HUES64 (cell line): Measurements from ENCODE around the gene MAGEH1. TPM values are rescaled to one million over a fixed set of nuclear protein-coding genes. Genes with fewer than 3 reads are reported as not detected.
"Not testable (repeated sequence)": the region's sequence is repeated elsewhere in the genome, so short reads cannot be mapped to it uniquely, and the experiment has no call there.

Experiments
- H3K27ac ChIP-seq: 2 replicates; pipeline ENCODE4 v1.7.0; 2013; ENCODE audit warnings: low read depth, low read length, inconsistent platforms
- H3K27me3 ChIP-seq: 2 replicates; pipeline ENCODE4 v1.6.1; 2013; ENCODE audit warnings: mild to moderate bottlenecking, low read length; ENCODE audit not compliant: insufficient read depth
- H3K36me3 ChIP-seq: 2 replicates; pipeline ENCODE4 v1.6.1; 2013; ENCODE audit warnings: mild to moderate bottlenecking, low read length; ENCODE audit not compliant: insufficient read depth
- H3K4me1 ChIP-seq: 2 replicates; pipeline ENCODE4 v1.6.1; 2013; ENCODE audit warnings: mild to moderate bottlenecking, low read length, moderate library complexity; ENCODE audit not compliant: insufficient read depth
- H3K4me3 ChIP-seq: 2 replicates; pipeline ENCODE4 v1.5.1; 2013; ENCODE audit warnings: mild to moderate bottlenecking, low read length, moderate library complexity
- H3K9ac ChIP-seq: 2 replicates; pipeline ENCODE4 v1.6.1; 2013; ENCODE audit warnings: mild to moderate bottlenecking, low read depth, low read length
- H3K9me3 ChIP-seq: 2 replicates; pipeline ENCODE4 v1.6.1; 2013; ENCODE audit warnings: low read depth, low read length; ENCODE audit not compliant: insufficient read depth
- WGBS: fragments of 150-250, 120-280 bp; methylation state at CpG from one replicate; pipeline ENCODE4 v1.1.7; 2013; ENCODE audit warnings: missing lambda C conversion rate; 5-methylcytosine and 5-hydroxymethylcytosine counted together
- polyA plus RNA-seq, 2 experiments: library from polyadenylated mRNA; stranded (reverse); fragments of 50-300 nt; gene quantifications; one replicate each; pipeline ENCODE4 v1.2.3, GENCODE V29; 2013

MAGEH1 gene, protein sequence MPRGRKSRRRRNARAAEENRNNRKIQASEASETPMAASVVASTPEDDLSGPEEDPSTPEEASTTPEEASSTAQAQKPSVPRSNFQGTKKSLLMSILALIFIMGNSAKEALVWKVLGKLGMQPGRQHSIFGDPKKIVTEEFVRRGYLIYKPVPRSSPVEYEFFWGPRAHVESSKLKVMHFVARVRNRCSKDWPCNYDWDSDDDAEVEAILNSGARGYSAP
- 10.7 TPM for polyA plus RNA-seq (2013, experiment 1 of 2)
- 11.6 TPM for polyA plus RNA-seq (2013, experiment 2 of 2)

DNA sequence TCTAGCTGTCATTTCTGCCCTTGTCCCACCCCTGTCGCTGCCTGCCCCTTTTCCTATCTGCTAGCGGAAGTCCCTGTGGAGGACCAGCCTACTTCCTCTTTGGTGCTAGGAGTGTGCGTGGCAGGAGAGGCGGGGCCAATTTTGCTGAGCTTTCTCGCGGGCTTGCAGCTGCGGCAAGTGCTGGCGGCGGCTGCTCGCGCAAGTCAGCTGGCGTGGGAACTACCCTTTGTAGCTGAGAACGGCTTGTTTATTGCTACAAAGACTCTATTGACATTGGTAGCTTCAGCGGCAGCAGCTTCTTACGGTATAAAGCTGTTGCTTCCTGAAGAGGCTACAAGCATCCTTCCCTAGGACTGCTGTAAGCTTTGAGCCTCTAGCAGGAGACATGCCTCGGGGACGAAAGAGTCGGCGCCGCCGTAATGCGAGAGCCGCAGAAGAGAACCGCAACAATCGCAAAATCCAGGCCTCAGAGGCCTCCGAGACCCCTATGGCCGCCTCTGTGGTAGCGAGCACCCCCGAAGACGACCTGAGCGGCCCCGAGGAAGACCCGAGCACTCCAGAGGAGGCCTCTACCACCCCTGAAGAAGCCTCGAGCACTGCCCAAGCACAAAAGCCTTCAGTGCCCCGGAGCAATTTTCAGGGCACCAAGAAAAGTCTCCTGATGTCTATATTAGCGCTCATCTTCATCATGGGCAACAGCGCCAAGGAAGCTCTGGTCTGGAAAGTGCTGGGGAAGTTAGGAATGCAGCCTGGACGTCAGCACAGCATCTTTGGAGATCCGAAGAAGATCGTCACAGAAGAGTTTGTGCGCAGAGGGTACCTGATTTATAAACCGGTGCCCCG lies at the start of gene MAGEH1:
Gene MAGEH1 (plus strand): TSS at position 138 of the 843 bp plus-strand sequence. CDS start 248 bp downstream, at position 386.
- Histone ChIP-seq H3K4me1 (no peaks in the 10 kb centered on the region), H3K4me3 (peak within 1 kb of the TSS; percentile 96), H3K9ac (peak within 1 kb of the TSS; percentile 77), H3K9me3 (no peaks in the 10 kb centered on the region), H3K27me3 (no peaks in the 10 kb centered on the region; the same call in 1 of the 2 replicates), H3K36me3 (no peaks in the 10 kb centered on the region), H3K27ac (no peak within 1 kb of the TSS)
- WGBS = 3% methylated on average over 42 of the region's 43 CpGs

DNA sequence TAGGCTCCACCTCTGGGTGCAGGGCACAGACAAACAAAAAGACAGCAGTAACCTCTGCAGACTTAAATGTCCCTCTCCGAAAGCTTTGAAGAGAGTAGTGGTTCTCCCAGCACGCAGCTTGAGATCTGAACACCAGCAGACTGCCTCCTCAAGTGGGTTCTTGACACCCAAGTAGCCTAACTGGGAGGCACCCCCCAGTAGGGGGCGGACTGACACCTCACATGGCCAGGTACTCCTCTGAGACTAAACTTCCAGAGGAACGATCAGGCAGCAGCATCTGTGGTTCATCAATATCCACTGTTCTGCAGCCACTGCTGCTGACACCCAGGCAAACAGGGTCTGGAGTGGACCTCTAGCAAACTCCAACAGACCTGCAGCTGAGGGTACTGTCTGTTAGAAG lies 24.8 kb upstream of the MAGEH1 start:
- 72% methylated on average over 4 of the region's 4 CpGs for WGBS
- not testable (repeated sequence) for H3K36me3 ChIP-seq, H3K4me1 ChIP-seq, H3K27me3 ChIP-seq, H3K4me3 ChIP-seq, H3K27ac ChIP-seq, H3K9ac ChIP-seq
- peaks cover 18% of the 10 kb centered on the region for H3K9me3 ChIP-seq

DNA sequence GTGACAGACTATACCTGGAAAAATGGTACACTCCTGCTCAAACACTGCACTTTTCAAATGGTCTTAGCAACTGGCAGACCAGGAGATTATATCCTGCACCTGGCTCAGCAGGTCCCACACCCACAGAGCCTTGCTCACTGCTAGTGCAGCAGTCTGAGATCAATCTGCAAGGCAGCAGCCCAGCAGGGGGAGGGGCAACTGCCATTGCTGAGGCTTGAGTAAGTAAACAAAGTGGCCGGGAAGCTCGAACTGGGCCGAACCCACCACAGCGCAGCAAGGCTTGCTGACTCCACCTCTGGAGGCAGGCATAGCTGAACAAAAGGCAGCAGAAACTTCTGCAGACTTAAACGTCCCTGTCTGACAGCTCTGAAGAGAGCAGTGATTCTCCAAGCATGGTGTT lies 8.5 kb upstream of the MAGEH1 start:
- H3K4me3 ChIP-seq, H3K27ac ChIP-seq, H3K27me3 ChIP-seq, H3K36me3 ChIP-seq, H3K4me1 ChIP-seq, H3K9ac ChIP-seq, H3K9me3 ChIP-seq: not testable (repeated sequence)
- WGBS = 65% methylated on average over 5 of the region's 5 CpGs

DNA sequence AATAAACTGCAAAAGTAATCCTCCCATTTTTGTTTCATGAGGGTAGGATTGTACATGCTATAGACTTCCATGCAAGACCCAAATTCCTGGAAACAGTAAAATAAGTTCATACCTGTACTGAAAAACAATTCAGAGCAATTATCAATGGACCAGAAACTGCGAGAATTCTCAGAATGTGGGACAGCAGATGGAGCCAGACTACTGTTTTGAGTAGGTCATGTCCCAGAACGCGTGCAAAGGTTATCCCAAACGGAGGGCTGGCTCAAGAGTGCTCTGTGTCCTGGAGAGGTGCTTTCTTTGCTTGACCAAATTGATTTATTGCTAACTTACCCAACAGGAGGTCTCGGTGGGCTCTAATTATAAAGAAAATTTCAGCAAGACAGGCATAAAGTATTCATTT lies 1.7 kb upstream of the MAGEH1 start:
- no peaks in the 10 kb centered on the region for H3K36me3 ChIP-seq
- no peak overlapping the region for H3K9ac ChIP-seq
- H3K27ac ChIP-seq = no peak overlapping the region
- H3K4me1 ChIP-seq = no peaks in the 10 kb centered on the region
- H3K9me3 ChIP-seq = no peaks in the 10 kb centered on the region
- WGBS = 24% methylated on average over 4 of the region's 5 CpGs
- H3K27me3 ChIP-seq = no peaks in the 10 kb centered on the region; the same call in 1 of the 2 replicates
- no peak overlapping the region for H3K4me3 ChIP-seq

DNA sequence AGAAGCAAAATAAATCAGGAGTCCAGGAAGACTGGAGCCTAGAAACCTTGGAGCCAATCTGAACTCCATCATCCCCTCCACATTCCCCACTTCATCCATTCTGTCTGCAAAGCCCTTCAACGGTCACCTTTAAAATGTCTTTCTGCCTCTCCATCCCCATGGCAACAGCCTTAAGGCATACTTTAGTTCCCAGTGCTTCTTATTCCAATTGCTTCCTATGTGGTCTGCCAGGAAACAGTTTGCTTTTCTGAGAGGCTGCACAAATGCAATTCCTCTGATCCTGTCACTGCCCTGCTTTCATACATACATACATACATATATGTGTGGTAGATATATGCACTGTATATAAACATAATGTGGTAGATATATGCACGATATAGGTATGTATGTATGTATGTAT lies 786 bp upstream of the MAGEH1 start:
- no peaks in the 10 kb centered on the region for H3K36me3 ChIP-seq
- peak overlapping the region; percentile 96 for H3K4me3 ChIP-seq
- no peaks in the 10 kb centered on the region; the same call in 1 of the 2 replicates for H3K27me3 ChIP-seq
- WGBS = 67% methylated on average over 1 of the region's 2 CpGs
- no peak overlapping the region for H3K27ac ChIP-seq
- no peaks in the 10 kb centered on the region for H3K4me1 ChIP-seq
- H3K9me3 ChIP-seq = no peaks in the 10 kb centered on the region
- H3K9ac ChIP-seq = no peak overlapping the region

DNA sequence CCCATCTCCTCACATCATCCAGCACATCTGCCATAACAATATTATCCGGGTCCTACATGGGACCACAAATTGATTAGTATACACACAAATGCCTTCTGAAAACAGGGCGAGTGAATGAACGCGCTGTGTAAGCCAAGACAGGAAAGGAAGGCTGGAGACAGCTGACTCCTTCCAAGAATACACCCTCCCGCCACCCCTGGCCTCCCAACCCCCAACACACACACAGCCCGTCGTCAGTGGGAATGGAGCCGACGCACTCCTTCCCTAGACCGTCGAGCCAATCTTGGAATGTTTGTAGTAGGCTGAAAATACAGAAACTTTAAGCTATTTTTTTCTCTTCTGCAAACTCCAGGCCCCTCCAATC lies 319 bp upstream of the MAGEH1 start:
- Histone ChIP-seq H3K4me1 (no peaks in the 10 kb centered on the region), H3K27me3 (no peaks in the 10 kb centered on the region; the same call in 1 of the 2 replicates), H3K36me3 (no peaks in the 10 kb centered on the region), H3K9me3 (no peaks in the 10 kb centered on the region), H3K9ac (no peak overlapping the region), H3K4me3 (peak overlapping the region; percentile 96), H3K27ac (no peak overlapping the region)
- 14% methylated on average over 9 of the region's 11 CpGs for WGBS

DNA sequence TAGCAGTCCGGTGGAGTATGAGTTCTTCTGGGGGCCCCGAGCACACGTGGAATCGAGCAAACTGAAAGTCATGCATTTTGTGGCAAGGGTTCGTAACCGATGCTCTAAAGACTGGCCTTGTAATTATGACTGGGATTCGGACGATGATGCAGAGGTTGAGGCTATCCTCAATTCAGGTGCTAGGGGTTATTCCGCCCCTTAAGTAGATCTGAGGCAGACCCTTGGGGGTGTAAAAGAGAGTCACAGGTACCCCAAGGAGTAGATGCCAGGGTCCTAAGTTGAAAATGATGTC lies 852 bp downstream of the MAGEH1 start:
- H3K9ac ChIP-seq = peak overlapping the region; percentile 77; the same call in 1 of the 2 replicates
- 5% methylated on average over 9 of the region's 9 CpGs for WGBS
- H3K36me3 ChIP-seq = no peaks in the 10 kb centered on the region
- H3K4me1 ChIP-seq = no peaks in the 10 kb centered on the region
- H3K9me3 ChIP-seq = no peaks in the 10 kb centered on the region
- H3K27me3 ChIP-seq = no peaks in the 10 kb centered on the region; the same call in 1 of the 2 replicates
- H3K27ac ChIP-seq = no peak overlapping the region
- H3K4me3 ChIP-seq = peak overlapping the region; percentile 96

DNA sequence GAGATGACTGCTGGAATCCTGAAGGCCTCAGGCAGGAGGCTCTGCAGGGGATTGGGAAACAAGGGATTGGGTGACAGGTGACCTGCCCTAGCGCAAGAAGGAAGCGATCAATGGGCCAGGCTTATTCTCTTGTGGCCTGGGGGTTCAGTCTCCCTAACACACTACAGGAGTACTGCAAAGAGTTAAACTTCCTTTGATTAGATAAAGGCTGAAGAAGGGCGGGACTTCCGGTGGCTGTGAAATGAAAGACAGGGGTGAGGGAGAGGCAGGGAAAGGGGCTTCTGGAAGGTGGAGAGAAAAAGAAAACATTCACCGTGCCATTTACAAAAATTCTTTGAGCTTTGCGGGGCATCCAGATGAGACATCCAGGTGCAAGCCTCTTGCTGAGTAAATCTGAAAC lies 3.8 kb downstream of the MAGEH1 start:
- not testable (repeated sequence) for H3K27ac ChIP-seq, H3K4me1 ChIP-seq, H3K36me3 ChIP-seq, H3K9me3 ChIP-seq, H3K4me3 ChIP-seq, H3K9ac ChIP-seq, H3K27me3 ChIP-seq
- WGBS = no CpG with 5 or more reads among the region's 6 CpGs

DNA sequence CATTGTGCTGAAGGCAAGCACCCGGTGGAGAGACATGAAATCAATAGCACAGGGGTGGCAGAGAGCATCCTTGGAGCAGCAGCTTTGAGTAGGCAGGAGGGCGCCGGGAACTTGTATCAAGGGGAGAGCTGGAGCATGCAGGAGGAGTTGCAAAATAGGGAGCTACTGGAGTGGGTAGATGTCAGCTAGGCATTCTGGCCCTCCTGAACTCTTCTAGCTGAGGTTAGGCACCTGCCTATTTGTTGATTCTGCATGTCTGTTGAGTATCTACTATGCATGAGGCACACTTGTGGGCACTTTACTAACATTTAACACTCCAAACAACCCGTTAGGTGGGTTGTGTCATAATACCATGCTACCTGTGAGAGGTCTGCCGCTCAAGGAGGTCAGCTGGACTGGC lies 7.5 kb downstream of the MAGEH1 start:
- H3K27me3 ChIP-seq, H3K36me3 ChIP-seq, H3K4me3 ChIP-seq, H3K9ac ChIP-seq, H3K9me3 ChIP-seq, H3K4me1 ChIP-seq, H3K27ac ChIP-seq: not testable (repeated sequence)
- no CpG with 5 or more reads among the region's 5 CpGs for WGBS

DNA sequence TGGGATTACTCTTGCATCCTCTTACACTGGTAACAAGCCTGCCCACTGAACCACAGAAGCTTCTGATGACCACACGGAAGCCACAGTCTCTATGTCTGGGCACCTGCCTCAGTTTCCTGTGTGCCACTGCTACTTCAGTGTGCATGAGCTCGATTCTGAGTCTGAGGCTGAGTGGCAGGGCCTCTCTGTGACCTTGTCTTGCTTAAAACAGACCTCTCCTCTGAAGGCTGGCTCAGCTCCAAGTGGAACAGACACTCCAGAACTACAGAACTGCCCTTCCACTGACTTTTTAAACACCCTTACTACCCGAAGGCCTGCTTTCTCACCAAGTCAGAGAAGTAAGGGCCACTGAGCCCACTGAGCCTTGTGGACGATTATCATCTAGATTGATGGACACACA lies 8.0 kb downstream of the MAGEH1 start:
- not testable (repeated sequence) for H3K9me3 ChIP-seq, H3K9ac ChIP-seq, H3K4me3 ChIP-seq, H3K27ac ChIP-seq, H3K27me3 ChIP-seq, H3K4me1 ChIP-seq, H3K36me3 ChIP-seq
- WGBS = no CpG with 5 or more reads among the region's 4 CpGs

DNA sequence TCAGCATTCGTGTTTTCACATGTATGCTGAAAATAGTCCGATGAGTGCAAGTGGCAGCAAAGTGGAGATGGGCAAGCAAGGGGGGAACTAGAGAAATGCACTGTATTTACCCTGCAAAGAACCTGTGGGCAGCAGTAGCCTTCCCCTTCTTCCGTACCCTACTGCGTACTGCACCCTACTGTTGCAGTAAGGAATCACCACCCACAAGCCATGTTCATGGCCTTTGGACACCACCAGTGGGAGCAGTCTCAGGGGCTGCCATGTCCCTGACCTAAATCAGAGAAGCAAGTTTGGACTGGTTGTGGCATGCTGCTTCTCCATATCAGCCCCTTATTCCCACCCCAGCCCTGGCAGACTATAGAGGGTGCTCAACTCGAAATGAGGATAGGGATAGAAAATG lies 12.1 kb downstream of the MAGEH1 start:
- H3K9me3 ChIP-seq, H3K27ac ChIP-seq, H3K27me3 ChIP-seq, H3K9ac ChIP-seq, H3K36me3 ChIP-seq, H3K4me3 ChIP-seq, H3K4me1 ChIP-seq: not testable (repeated sequence)
- no CpG with 5 or more reads among the region's 5 CpGs for WGBS
